Coronary artery (tissue), 2 donors: Measurements from ENCODE around the gene ST6GALNAC6.

ENCODE experiments used
- DNase-seq: peaks from one replicate; pipeline ENCODE4 v3.0.0-alpha.2; 2017; ENCODE audit warnings: low spot score
- H3K27ac ChIP-seq, 2 donors: fragments of 200-600 bp; sonication (generic); one replicate each; pipeline ENCODE4 v1.5.1; 2016 to 2019
- H3K4me3 ChIP-seq: fragments of 200-600 bp; sonication (generic); 2 replicates; pipeline ENCODE4 v1.5.1; 2016; ENCODE audit warnings: mild to moderate bottlenecking, moderate library complexity
- CTCF ChIP-seq: fragments of 200-600 bp; sonication (generic); IDR thresholded peaks from one replicate; pipeline ENCODE4 v1.5.1; 2019; ENCODE audit warnings: antibody characterized with exemption

ST6GALNAC6 gene

GRCh38 chr9:127860260-127860659 lies 39.1 kb downstream of the ST6GALNAC6 start:
- H3K4me3 ChIP-seq = no peak overlapping the region
- no peak for TF ChIP-seq CTCF
- peak; percentile 92 for DNase-seq
- peak overlapping the region; percentile 74 to 92 for H3K27ac ChIP-seq

GRCh38 chr9:127858041-127858512 lies 41.3 kb downstream of the ST6GALNAC6 start:
- Histone ChIP-seq H3K27ac (peak overlapping the region; percentile 74 to 92), H3K4me3 (peak overlapping the region; percentile 39)
- no peak for TF ChIP-seq CTCF
- DNase-seq = no peak

GRCh38 chr9:127857278-127857677 lies 42.1 kb downstream of the ST6GALNAC6 start:
- no peak for TF ChIP-seq CTCF
- peak overlapping the region; percentile 74 to 92 for H3K27ac ChIP-seq
- no peak for DNase-seq
- H3K4me3 ChIP-seq = no peak overlapping the region

- no peak for DNase-seq
- TF ChIP-seq CTCF = no peak
- H3K27ac ChIP-seq = peak overlapping the region; percentile 43 to 92
Observed at GRCh38 chr9:127856729-127857116, 42.7 kb downstream of the ST6GALNAC6 start.

GRCh38 chr9:127856094-127856728 lies 43.2 kb downstream of the ST6GALNAC6 start:
- H3K27ac ChIP-seq = peak overlapping the region; percentile 43 to 92
- TF ChIP-seq CTCF = no peak
- DNase-seq = no peak
- H3K4me3 ChIP-seq = no peak overlapping the region

More at GRCh38 chr9:127856729-127857116, 42.7 kb downstream of the ST6GALNAC6 start:
- H3K4me3 ChIP-seq = no peak overlapping the region

GRCh38 chr9:127855522-127855921 lies 43.9 kb downstream of the ST6GALNAC6 start:
- Histone ChIP-seq H3K4me3 (no peak overlapping the region), H3K27ac (peak overlapping the region; percentile 86 to 92)

More at GRCh38 chr9:127855522-127855921, 43.9 kb downstream of the ST6GALNAC6 start:
- TF ChIP-seq CTCF = no peak
- no peak for DNase-seq
